K562 (cell line): ENCODE results near the gene LAMP1.
"Not testable (repeated sequence)": the region's sequence is repeated elsewhere in the genome, so short reads cannot be mapped to it uniquely, and the experiment has no call there.

Source experiments
- ARID2 ChIP-seq: fragments of 450-650 bp; IDR thresholded peaks from 2 replicates; pipeline ENCODE4 v1.6.1; 2017; ENCODE audit warnings: antibody characterized with exemption, mild to moderate bottlenecking
- CTCF ChIP-seq, 3 experiments: IDR thresholded peaks in 2 of 3; conservative IDR thresholded peaks in 1 of 3; 2 replicates each; pipeline ENCODE4 v1.5.1; 2011 to 2012; ENCODE audit warnings: low read length in 3 of 3, mild to moderate bottlenecking in 3 of 3, control low read depth in 2 of 3, improper control_type of control experiment in 1 of 3, inconsistent platforms in 1 of 3, low read depth in 1 of 3, mixed read lengths in 1 of 3, moderate library complexity in 1 of 3; ENCODE audit not compliant: insufficient read depth in 2 of 3
- DPF2 ChIP-seq: fragments of 450-650 bp; IDR thresholded peaks from 2 replicates; pipeline ENCODE4 v1.6.1; 2016
- EWSR1 ChIP-seq: fragments of 450-650 bp; IDR thresholded peaks from 2 replicates; pipeline ENCODE4 v1.6.1; 2018; ENCODE audit warnings: borderline replicate concordance, mild to moderate bottlenecking, low read depth, moderate library complexity; ENCODE audit not compliant: partially characterized antibody
- PHF20 ChIP-seq: fragments of 450-650 bp; IDR thresholded peaks from 2 replicates; pipeline ENCODE4 v1.6.1; 2018; ENCODE audit not compliant: partially characterized antibody
- POLR2A ChIP-seq: fragments of 450-650 bp; conservative IDR thresholded peaks from 2 replicates; pipeline ENCODE4 v1.6.1; 2016
- SP2 ChIP-seq: IDR thresholded peaks from 2 replicates; pipeline ENCODE4 v1.6.1; 2011; ENCODE audit warnings: mild to moderate bottlenecking, low read depth, low read length, moderate library complexity; ENCODE audit not compliant: poor library complexity, severe bottlenecking; ENCODE audit errors: extremely low read depth
- SPI1 ChIP-seq: IDR thresholded peaks from 2 replicates; pipeline ENCODE4 v1.6.1; 2011; ENCODE audit warnings: low read depth, low read length, control low read depth, borderline replicate concordance
- STAT6 ChIP-seq: sonication (generic); formaldehyde crosslinking; IDR thresholded peaks from 2 replicates; pipeline ENCODE4 v1.8.1; 2023; ENCODE audit warnings: mild to moderate bottlenecking, missing genetic modification reagents
- TAF15 ChIP-seq: fragments of 200-400 bp; formaldehyde crosslinking; IDR thresholded peaks from 2 replicates; pipeline ENCODE4 v1.6.1; 2017; ENCODE audit warnings: mild to moderate bottlenecking, low read depth, low read length, moderate library complexity
- TCF3 ChIP-seq: sonication (generic); formaldehyde crosslinking; IDR thresholded peaks from 2 replicates; pipeline ENCODE4 v1.4.0; 2020; ENCODE audit warnings: mild to moderate bottlenecking, missing genetic modification reagents

GRCh38 chr13:113368353-113368752 is 71.3 kb downstream of the LAMP1 start:
- not testable (repeated sequence) for TF ChIP-seq ARID2; SPI1; CTCF (IDR thresholded peaks at IDR 0.05 in 2 of 3, conservative IDR thresholded peaks at IDR 0.05 in 1 of 3; ENCODE audit: insufficient read depth in 2 of 3, low read depth in 1 of 3, low read length in 3 of 3); EWSR1; SP2; TCF3; POLR2A; PHF20; DPF2; STAT6; TAF15
